PC-3 (cell line): ENCODE results near the gene ZNF354C.

ENCODE experiments used
- EZH2 ChIP-seq: fragments of 300-600 bp; sonication (generic); IDR thresholded peaks from one replicate; pipeline ENCODE4 v1.6.1; 2017; ENCODE audit warnings: antibody characterized with exemption, mild to moderate bottlenecking, low read length; ENCODE audit not compliant: unreplicated experiment
- EZH2phosphoT487 ChIP-seq: fragments of 300-600 bp; sonication (generic); IDR thresholded peaks from 2 replicates; pipeline ENCODE4 v1.6.1; 2018; ENCODE audit warnings: mild to moderate bottlenecking, antibody characterized with exemption, low read length, borderline replicate concordance
- TF ChIP-seq, protein P1 (sequence below): fragments of 300-600 bp; sonication (generic); conservative IDR thresholded peaks from 2 replicates; pipeline ENCODE4 v1.5.1; 2017; ENCODE audit warnings: antibody characterized with exemption, low read depth, mild to moderate bottlenecking, low read length

GRCh38 chr5:179123491-179124272 is 63.5 kb downstream of the ZNF354C start:
- TF ChIP-seq EZH2phosphoT487: no peak
- TF ChIP-seq, protein P1, sequence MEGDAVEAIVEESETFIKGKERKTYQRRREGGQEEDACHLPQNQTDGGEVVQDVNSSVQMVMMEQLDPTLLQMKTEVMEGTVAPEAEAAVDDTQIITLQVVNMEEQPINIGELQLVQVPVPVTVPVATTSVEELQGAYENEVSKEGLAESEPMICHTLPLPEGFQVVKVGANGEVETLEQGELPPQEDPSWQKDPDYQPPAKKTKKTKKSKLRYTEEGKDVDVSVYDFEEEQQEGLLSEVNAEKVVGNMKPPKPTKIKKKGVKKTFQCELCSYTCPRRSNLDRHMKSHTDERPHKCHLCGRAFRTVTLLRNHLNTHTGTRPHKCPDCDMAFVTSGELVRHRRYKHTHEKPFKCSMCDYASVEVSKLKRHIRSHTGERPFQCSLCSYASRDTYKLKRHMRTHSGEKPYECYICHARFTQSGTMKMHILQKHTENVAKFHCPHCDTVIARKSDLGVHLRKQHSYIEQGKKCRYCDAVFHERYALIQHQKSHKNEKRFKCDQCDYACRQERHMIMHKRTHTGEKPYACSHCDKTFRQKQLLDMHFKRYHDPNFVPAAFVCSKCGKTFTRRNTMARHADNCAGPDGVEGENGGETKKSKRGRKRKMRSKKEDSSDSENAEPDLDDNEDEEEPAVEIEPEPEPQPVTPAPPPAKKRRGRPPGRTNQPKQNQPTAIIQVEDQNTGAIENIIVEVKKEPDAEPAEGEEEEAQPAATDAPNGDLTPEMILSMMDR: no peak
- no peak for TF ChIP-seq EZH2
